ENCODE data around the gene MYRIP.
"Not testable (repeated sequence)": the region's sequence is repeated elsewhere in the genome, so short reads cannot be mapped to it uniquely, and the experiment has no call there.

- TF ChIP-seq MXI1 (IDR thresholded peaks at IDR 0.05; ENCODE audit: borderline replicate concordance, low read depth, low read length); CEBPB (IDR thresholded peaks at IDR 0.05; ENCODE audit: low read depth, low read length); USF2 (IDR thresholded peaks at IDR 0.05; ENCODE audit: low read depth, low read length); CHD1 (IDR thresholded peaks at IDR 0.05; ENCODE audit: low read depth, low read length); POLR2A (IDR thresholded peaks at IDR 0.05; ENCODE audit: low read depth, low read length); CTCF (conservative IDR thresholded peaks at IDR 0.05; ENCODE audit: low read depth, low read length); FOS (IDR thresholded peaks at IDR 0.05; ENCODE audit: low read depth, low read length); MAZ (IDR thresholded peaks at IDR 0.05; ENCODE audit: borderline replicate concordance, low read depth, low read length); RAD21 (IDR thresholded peaks at IDR 0.05; ENCODE audit: low read length); SMC3 (IDR thresholded peaks at IDR 0.05; ENCODE audit: low read depth, low read length); ELK1 (IDR thresholded peaks at IDR 0.05; ENCODE audit: borderline replicate concordance, low read depth, low read length); BHLHE40 (IDR thresholded peaks at IDR 0.05; ENCODE audit: low read depth, low read length); MAFK (IDR thresholded peaks at IDR 0.05; ENCODE audit: low read depth, low read length); RFX5 (IDR thresholded peaks at IDR 0.05; ENCODE audit: low read depth, low read length): not testable (repeated sequence)
These were observed 24.4 kb downstream of the MYRIP start for GRCh38 chr3:39833764-39834163.
